HG02943 (cell line): ENCODE data around the gene GTF2H2C_2.
A peak's percentile ranks its signal among the peaks of the same experiment; 100 is the strongest.
"Not testable (repeated sequence)": the region's sequence is repeated elsewhere in the genome, so short reads cannot be mapped to it uniquely, and the experiment has no call there.

Experiments
- ATAC-seq: cut with Tn5 transposase; IDR thresholded peaks from one replicate; pipeline ENCODE4 v1.9.1; 2021; ENCODE audit warnings: mild to moderate bottlenecking, low read depth, moderate library complexity; ENCODE audit not compliant: unreplicated experiment

GTF2H2C_2 gene

GRCh38 chr5:70415117-70415516 is at the start of gene GTF2H2C_2:
Gene GTF2H2C_2 (plus strand): TSS chr5:70415368.
- ATAC-seq, result peak; percentile 98

- not testable (repeated sequence) for ATAC-seq
Measured at GRCh38 chr5:70400984-70401686, 14.0 kb upstream of the GTF2H2C_2 start.

DNA sequence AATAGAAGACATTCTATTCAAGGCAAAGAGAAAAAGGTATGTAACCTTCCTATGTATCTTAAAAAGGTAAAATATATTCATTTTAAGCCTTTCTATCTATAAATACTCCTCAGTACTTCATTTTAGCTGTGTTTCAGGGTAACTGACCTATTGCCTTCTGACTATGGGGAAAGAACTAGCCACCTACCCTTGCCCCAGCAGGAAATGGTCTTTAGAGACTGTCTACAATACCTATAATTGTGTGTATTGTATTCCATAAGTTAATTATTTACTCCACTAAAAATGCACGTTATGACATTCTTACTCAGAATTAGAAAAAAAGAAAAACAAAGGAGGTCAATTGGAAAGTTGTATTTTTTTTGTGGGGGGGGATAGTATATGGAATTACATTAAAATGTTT is 6.2 kb downstream of the GTF2H2C_2 start:
- not testable (repeated sequence) for ATAC-seq

DNA sequence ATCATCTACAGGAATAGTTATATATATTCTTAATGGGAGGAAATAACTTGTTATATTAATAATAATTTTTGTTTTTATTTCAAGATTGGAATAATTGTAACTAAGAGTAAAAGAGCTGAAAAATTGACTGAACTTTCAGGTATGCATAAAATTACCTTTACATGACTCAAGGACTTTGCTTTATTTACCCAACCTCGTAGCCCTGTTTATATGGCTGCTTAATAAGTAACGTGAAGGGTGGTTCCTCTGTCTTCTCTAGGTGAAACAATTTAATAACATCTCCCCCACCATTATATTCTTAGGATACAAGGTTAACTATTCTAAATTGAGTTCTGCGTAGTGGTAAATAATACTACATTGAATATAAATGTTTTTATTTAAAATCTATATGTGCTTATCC is 8.0 kb downstream of the GTF2H2C_2 start:
- ATAC-seq, result not testable (repeated sequence)

DNA sequence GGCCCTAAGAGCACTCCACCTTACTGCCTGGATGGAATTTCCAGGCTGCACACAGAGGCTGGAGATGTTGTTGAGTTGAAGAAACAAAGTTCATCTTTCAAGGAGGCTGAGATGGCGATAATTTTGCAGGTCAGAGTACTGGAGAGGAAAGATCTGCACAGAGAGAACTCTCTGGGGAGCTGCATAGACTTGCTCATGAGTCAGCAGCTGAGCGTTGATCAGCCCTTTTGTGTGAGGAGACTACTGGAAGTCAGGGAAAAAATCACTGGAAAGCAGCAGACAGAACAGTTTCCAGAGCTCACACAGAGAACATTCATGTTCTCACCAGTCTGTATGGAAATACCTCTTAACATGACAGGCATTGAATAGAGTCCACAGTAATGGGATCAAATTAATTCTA is 23.4 kb downstream of the GTF2H2C_2 start:
- not testable (repeated sequence) for ATAC-seq

DNA sequence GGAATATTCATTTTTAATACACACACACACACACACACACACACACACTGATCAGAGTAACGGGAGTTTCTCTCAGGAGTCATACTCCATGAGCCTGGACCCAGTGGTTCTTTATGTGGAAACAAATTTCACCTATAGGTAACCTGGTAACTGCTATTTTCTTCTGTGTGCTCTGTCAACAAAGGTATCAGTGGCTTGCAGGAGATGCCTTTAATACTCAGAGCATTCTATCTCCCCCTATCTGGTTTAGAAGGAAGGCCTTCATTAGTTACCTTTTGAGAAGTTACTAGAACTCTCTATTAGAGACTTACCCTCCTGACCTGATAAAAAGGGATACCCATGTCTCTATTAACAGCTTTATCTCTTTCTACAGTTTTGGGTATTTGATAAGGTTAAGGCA is 34.4 kb downstream of the GTF2H2C_2 start:
- ATAC-seq, result not testable (repeated sequence)

- ATAC-seq, result not testable (repeated sequence)
Measured at GRCh38 chr5:70451249-70451984, 36.2 kb downstream of the GTF2H2C_2 start.

- not testable (repeated sequence) for ATAC-seq
Measured at GRCh38 chr5:70457093-70457492, 41.9 kb downstream of the GTF2H2C_2 start.

- ATAC-seq, result not testable (repeated sequence)
Measured at GRCh38 chr5:70459188-70459587, 44.0 kb downstream of the GTF2H2C_2 start.

DNA sequence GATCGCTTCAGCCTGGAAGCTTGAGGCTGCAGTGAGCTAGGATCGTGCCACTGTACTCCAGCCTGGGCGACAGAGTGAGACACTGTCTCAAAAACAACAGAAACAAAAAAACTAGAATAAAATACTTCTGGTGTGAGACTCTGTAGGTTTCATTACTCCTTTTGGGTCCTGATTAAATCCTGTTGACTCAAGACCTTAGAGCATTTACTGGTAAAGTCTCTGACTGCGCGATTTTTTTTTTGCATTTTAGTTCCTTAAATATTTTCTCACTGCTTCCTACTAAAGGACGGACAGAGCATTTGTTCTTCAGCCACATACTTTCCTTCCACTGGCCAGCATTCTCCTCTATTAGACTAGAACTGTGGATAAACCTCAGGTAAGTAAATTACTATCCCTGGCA is 46.8 kb downstream of the GTF2H2C_2 start:
- not testable (repeated sequence) for ATAC-seq

DNA sequence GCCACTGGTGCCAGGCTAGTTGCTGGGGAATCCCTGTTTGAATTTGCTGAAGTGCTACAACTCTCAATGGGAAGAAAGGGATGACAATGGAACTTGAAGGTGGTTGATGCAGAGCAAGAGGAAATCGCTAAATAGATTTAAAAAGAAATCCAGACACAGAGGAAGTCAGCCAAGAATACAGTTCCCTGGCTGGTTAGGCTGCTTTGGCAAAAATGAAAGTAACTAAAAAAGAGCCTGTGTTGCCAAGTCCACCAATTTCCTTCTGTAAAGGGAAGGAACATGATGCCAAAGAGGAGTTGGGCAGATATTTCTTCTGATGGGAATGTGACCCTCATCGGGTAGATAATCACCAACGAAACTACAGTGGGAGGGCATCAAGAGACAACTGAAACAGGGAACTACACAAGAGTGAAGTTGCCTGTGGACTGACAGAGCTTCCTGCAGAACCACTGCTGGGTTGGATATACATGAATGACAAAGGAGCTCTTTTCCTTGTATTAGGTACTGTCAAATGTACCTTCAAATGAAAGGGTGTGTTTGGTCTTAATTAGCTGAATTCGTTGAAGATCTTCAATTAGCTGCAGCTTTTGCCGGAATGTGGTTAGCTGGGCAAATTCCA is 49.0 kb downstream of the GTF2H2C_2 start:
- not testable (repeated sequence) for ATAC-seq

DNA sequence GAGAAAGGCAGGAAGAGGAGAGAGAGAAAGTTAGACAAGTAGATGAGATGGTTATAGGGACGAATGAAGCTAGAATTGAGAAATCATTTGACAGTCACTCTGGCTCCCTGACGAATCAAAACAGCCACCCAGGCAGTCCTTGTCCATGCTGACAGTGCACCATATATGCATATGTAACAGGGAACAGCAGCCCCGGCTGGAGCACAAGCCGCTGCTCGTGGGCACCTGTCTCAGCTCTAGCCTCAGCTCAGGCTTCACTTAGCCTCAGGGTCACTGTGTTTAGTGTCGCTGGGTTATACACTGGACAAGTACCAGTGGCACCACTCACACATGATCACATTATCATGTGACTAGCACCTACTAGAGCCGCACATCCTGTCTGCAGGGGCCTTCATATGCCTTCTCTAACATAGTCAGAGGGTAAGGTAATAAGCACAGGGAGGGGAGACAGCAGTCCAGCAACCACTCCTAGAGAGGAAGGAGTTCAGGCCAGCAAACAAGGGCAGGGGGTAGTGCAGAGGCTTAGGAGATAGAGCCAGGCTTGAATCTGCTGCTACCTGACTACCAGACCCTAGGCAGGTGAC is 54.9 kb downstream of the GTF2H2C_2 start:
- ATAC-seq, result not testable (repeated sequence)
